ENCODE results near the gene ARID4B.
A peak's percentile ranks its signal among the peaks of the same experiment; 100 is the strongest.

ARID4B gene

DNA sequence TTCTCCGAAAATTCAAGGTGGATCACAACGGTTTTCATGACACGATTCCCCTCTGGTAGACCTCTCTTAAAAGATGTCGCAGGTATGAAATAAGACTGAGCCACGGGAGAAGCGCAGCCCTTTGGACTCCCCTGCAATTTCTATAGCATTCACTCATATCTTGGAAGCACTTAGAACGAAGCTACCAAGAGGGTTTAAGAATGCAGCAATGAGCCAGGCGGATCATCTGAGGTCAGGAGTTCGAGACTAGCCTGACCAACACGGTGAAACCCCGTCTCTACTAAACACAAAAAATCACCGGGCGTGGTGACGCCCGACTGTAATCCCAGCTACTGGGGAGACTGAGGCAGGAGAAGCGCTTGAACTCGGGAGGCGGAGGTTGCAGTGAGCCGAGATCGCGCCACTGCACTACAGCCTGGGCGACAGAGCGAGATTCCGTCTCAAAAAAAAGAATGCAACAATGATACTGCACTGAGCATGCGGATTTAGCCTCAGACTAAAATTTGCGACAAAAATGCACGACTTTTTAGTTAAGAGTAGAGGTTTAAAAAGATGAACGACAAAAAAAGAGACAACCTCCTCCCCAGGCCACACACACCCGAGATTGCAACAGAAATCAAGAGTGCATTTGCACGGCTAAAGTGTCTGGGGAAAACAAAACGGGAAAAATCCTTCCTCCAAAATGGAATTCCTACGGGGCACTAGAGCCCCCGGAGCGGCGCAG lies 200.1 kb downstream of the ARID4B start:
- ChIA-PET CTCF (interaction anchor here (0.6 to 1.2 kb wide), 5 partner anchors 21 to 628 kb away, joined by 3 to 4 read pairs (median 3); no protein-coding TSS in a partner anchor), POLR2A (interaction anchor here (0.5 to 2.6 kb wide), 13 partner anchors 8 to 377 kb away, joined by 3 to 19 read pairs (median 5); partner anchors contain the start of genes B3GALNT2 and RBM34)
- Histone ChIP-seq H3K4me3 (ENCODE audit: low read depth, low read length) (peak overlapping the region; percentile 59), H3K9me3 (ENCODE audit: control insufficient read depth, insufficient read depth, low read depth, low read length) (no peaks in the 10 kb centered on the region), H3K36me3 (ENCODE audit: control insufficient read depth in 2 of 2, insufficient read depth in 1 of 2, low read length in 2 of 2) (peaks cover 38 to 57% of the 10 kb centered on the region in 2 experiments), H3K4me1 (ENCODE audit: control insufficient read depth, insufficient read depth, low read length) (peaks cover 6% of the 10 kb centered on the region), H3K27ac (ENCODE audit: extremely low read depth, low read depth, low read length) (peak overlapping the region; percentile 91)
- TF ChIP-seq GFI1B (tag by site-specific recombination; IDR thresholded peaks at IDR 0.05): peak; percentile 37; the same call in 1 of the 2 replicates
- no peak for TF ChIP-seq ZNF302 (tag by site-specific recombination; IDR thresholded peaks at IDR 0.05; ENCODE audit: low read depth)
- TF ChIP-seq ZFP69B (tag by site-specific recombination; IDR thresholded peaks at IDR 0.05): no peak
- no peak for TF ChIP-seq ZNF624 (tag by site-specific recombination; IDR thresholded peaks at IDR 0.05)
- 0 out of 2 replicates have a peak, but pooled peaks have one; percentile 11 for TF ChIP-seq SCRT1 (tag by site-specific recombination; IDR thresholded peaks at IDR 0.05; ENCODE audit: borderline replicate concordance)
- TF ChIP-seq, protein P1, sequence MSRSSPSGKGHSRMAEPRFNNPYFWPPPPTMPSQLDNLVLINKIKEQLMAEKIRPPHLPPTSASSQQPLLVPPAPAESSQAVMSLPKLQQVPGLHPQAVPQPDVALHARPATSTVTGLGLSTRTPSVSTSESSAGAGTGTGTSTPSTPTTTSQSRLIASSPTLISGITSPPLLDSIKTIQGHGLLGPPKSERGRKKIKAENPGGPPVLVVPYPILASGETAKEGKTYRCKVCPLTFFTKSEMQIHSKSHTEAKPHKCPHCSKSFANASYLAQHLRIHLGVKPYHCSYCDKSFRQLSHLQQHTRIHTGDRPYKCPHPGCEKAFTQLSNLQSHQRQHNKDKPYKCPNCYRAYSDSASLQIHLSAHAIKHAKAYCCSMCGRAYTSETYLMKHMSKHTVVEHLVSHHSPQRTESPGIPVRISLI (tag by site-specific recombination; IDR thresholded peaks at IDR 0.05): peak; percentile 86
- TF ChIP-seq ZNF138 (tag by site-specific recombination; IDR thresholded peaks at IDR 0.05; ENCODE audit: borderline replicate concordance): 0 out of 2 replicates have a peak, but pooled peaks have one; percentile 11
- 0 out of 2 replicates have a peak, but pooled peaks have one; percentile 33 for TF ChIP-seq ZNF792 (tag by site-specific recombination; IDR thresholded peaks at IDR 0.05)
- no peak for TF ChIP-seq ZNF132 (tag by site-specific recombination; IDR thresholded peaks at IDR 0.05; ENCODE audit: borderline replicate concordance)
- TF ChIP-seq ZNF121 (tag by site-specific recombination; IDR thresholded peaks at IDR 0.05): peak; percentile 8; the same call in 1 of the 2 replicates
- no peak for TF ChIP-seq ZNF248 (tag by site-specific recombination; IDR thresholded peaks at IDR 0.05)
- peak; percentile 62; the same call in 1 of the 2 replicates for TF ChIP-seq ZNF391 (tag by site-specific recombination; IDR thresholded peaks at IDR 0.05; ENCODE audit: borderline replicate concordance, low read depth)

DNA sequence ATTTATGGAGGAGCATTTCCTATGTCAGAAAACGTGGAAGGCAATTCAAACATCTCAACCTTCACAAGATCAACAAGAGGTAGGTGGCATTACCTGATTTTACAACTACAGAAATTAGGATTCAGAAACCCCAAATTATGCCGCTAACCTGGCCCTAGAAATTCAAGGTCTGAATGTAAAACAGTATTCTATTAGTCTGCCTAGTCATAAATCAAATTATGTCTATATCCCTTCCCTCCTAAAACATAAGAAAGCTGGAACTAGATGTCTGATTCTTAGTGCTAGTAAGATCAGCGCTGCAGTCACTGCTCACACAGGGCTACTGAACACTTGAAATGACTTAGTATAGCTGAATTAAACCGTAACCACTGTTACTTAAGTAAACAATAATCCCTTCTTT lies 200.8 kb downstream of the ARID4B start:
- Histone ChIP-seq H3K27ac (ENCODE audit: extremely low read depth, low read depth, low read length) (no peak overlapping the region), H3K36me3 (ENCODE audit: control insufficient read depth in 2 of 2, insufficient read depth in 1 of 2, low read length in 2 of 2) (peaks cover 35 to 57% of the 10 kb centered on the region in 2 experiments), H3K4me1 (ENCODE audit: control insufficient read depth, insufficient read depth, low read length) (peaks cover 6% of the 10 kb centered on the region), H3K4me3 (ENCODE audit: low read depth, low read length) (peak overlapping the region; percentile 59), H3K9me3 (ENCODE audit: control insufficient read depth, insufficient read depth, low read depth, low read length) (no peaks in the 10 kb centered on the region)
- POLR2A ChIA-PET: interaction anchor here (0.5 to 1.8 kb wide), 9 partner anchors 9 to 378 kb away, joined by 3 to 10 read pairs (median 3); partner anchors contain the start of genes B3GALNT2 and RBM34
- CTCF ChIA-PET: interaction anchor here (0.6 to 3.2 kb wide), 8 partner anchors 20 to 640 kb away, joined by 3 to 13 read pairs (median 4); no protein-coding TSS in a partner anchor
- TF ChIP-seq ZEB2 (tag by site-specific recombination; IDR thresholded peaks at IDR 0.05): 0 out of 2 replicates have a peak, but pooled peaks have one; percentile 17
- TF ChIP-seq ZNF292 (tag by site-specific recombination; IDR thresholded peaks at IDR 0.05; ENCODE audit: borderline replicate concordance, low read depth): 0 out of 2 replicates have a peak, but pooled peaks have one; percentile 9
- peak; percentile 32; the same call in 1 of the 2 replicates for TF ChIP-seq SCRT2 (tag by site-specific recombination; IDR thresholded peaks at IDR 0.05)
- 0 out of 2 replicates have a peak, but pooled peaks have one; percentile 28 for TF ChIP-seq ZNF664 (tag by site-specific recombination; IDR thresholded peaks at IDR 0.05)
- peak; percentile 35; the same call in 1 of the 2 replicates for TF ChIP-seq ZBTB17 (tag by site-specific recombination; IDR thresholded peaks at IDR 0.05)
- TF ChIP-seq, protein P2, sequence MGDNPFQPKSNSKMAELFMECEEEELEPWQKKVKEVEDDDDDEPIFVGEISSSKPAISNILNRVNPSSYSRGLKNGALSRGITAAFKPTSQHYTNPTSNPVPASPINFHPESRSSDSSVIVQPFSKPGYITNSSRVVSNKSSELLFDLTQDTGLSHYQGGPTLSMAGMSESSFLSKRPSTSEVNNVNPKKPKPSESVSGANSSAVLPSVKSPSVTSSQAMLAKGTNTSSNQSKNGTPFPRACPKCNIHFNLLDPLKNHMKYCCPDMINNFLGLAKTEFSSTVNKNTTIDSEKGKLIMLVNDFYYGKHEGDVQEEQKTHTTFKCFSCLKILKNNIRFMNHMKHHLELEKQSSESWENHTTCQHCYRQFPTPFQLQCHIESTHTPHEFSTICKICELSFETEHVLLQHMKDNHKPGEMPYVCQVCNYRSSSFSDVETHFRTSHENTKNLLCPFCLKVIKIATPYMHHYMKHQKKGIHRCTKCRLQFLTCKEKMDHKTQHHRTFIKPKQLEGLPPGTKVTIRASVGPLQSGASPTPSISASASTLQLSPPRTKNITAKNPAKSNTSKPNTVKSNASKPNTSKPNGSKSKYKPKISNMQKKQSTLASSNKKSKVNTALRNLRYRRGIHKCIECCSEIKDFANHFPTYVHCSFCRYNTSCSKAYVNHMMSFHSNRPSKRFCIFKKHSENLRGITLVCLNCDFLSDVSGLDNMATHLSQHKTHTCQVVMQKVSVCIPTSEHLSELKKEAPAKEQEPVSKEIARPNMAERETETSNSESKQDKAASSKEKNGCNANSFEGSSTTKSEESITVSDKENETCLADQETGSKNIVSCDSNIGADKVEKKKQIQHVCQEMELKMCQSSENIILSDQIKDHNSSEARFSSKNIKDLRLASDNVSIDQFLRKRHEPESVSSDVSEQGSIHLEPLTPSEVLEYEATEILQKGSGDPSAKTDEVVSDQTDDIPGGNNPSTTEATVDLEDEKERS (tag by site-specific recombination; IDR thresholded peaks at IDR 0.05): no peak
- TF ChIP-seq KLF10 (tag by site-specific recombination; IDR thresholded peaks at IDR 0.05): no peak
- TF ChIP-seq, protein P3, sequence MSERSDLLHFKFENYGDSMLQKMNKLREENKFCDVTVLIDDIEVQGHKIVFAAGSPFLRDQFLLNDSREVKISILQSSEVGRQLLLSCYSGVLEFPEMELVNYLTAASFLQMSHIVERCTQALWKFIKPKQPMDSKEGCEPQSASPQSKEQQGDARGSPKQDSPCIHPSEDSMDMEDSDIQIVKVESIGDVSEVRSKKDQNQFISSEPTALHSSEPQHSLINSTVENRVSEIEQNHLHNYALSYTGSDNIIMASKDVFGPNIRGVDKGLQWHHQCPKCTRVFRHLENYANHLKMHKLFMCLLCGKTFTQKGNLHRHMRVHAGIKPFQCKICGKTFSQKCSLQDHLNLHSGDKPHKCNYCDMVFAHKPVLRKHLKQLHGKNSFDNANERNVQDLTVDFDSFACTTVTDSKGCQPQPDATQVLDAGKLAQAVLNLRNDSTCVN (tag by site-specific recombination; optimal IDR thresholded peaks at IDR 0.05): no peak
- no peak for TF ChIP-seq ZNF521 (tag by site-specific recombination; IDR thresholded peaks at IDR 0.05)
- TF ChIP-seq ZIC2 (tag by site-specific recombination; IDR thresholded peaks at IDR 0.05): no peak
- no peak for TF ChIP-seq ZNF555 (tag by site-specific recombination; conservative IDR thresholded peaks at IDR 0.05)
